GM18951 (cell line): ENCODE data around the gene CSTF1.

Source experiments
- POLR2A ChIP-seq: IDR thresholded peaks from 4 replicates; pipeline ENCODE4 v1.6.1; 2011; ENCODE audit warnings: mild to moderate bottlenecking; ENCODE audit not compliant: insufficient read length, insufficient read depth; ENCODE audit errors: extremely low read depth
- in situ Hi-C: fragments of 300-500 bp; cut with MboI; formaldehyde crosslinking; loops from one replicate; pipeline ENCODE4 v1.12.0; 2022; ENCODE audit warnings: low sequenced_read_pairs, mixed read lengths, inconsistent platforms; ENCODE audit not compliant: unreplicated experiment

Gene CSTF1

GRCh38 chr20:56454754-56455153, 62.3 kb downstream of the CSTF1 start:
- no peak for TF ChIP-seq POLR2A
- in situ Hi-C loops = no loop called here
